Neural crest cell (in vitro differentiated cells): ENCODE measurements around the gene CKLF. TPM values are rescaled to one million over a fixed set of nuclear protein-coding genes. Genes with fewer than 3 reads are reported as not detected.

Experiments used
- DNase-seq: peaks from one replicate; pipeline ENCODE4 v3.0.0; 2021; ENCODE audit warnings: low read depth, mixed read lengths, low spot score
- H3K27ac Mint-ChIP-seq: one replicate; pipeline ENCODE4 v1.8.0; 2021; ENCODE audit warnings: mild to moderate bottlenecking, mixed read lengths; ENCODE audit not compliant: unreplicated experiment
- H3K27me3 Mint-ChIP-seq: 2 replicates; pipeline ENCODE4 v1.8.0; 2021; ENCODE audit warnings: low read depth, mild to moderate bottlenecking, mixed read lengths
- H3K36me3 Mint-ChIP-seq: 2 replicates; pipeline ENCODE4 v1.8.0; 2021; ENCODE audit warnings: low read depth, mild to moderate bottlenecking, mixed read lengths
- H3K4me1 Mint-ChIP-seq: 2 replicates; pipeline ENCODE4 v1.8.0; 2021; ENCODE audit warnings: mixed read lengths
- H3K4me3 Mint-ChIP-seq: one replicate; pipeline ENCODE4 v1.8.0; 2021; ENCODE audit warnings: mild to moderate bottlenecking, mixed read lengths
- H3K9me3 Mint-ChIP-seq: 2 replicates; pipeline ENCODE4 v1.8.0; 2021; ENCODE audit warnings: mixed read lengths
- total RNA-seq: library from RNA; stranded (reverse); gene quantifications from 2 replicates; pipeline ENCODE4 v1.2.1, GENCODE V29; 2021
- TF ChIP-seq, protein P1 (sequence below): fragments of 200-600 bp; sonication (generic); conservative IDR thresholded peaks from 2 replicates; pipeline ENCODE4 v1.5.0; 2021; ENCODE audit warnings: antibody characterized with exemption, mild to moderate bottlenecking

Gene CKLF
- total RNA-seq, 1 donor from 2014 or later, result 51.2 TPM

- peak overlapping the region; percentile 100 for H3K4me3 Mint-ChIP-seq
These were observed 51.4 kb downstream of the CKLF start for GRCh38 chr16:66603537-66604375.

GRCh38 chr16:66604376-66605176, 52.2 kb downstream of the CKLF start, which contains the start of gene CMTM3:
TSS of gene CMTM3 (plus strand) at chr16:66604704. CDS start at chr16:66604806, 102 bp downstream.
- no peaks in the 10 kb centered on the region for H3K36me3 Mint-ChIP-seq
- peaks cover 2% of the 10 kb centered on the region for H3K27me3 Mint-ChIP-seq
- H3K9me3 Mint-ChIP-seq, result no peaks in the 10 kb centered on the region
- peak within 1 kb of the TSS; percentile 100 for H3K4me3 Mint-ChIP-seq
- peaks cover 30% of the 10 kb centered on the region for H3K4me1 Mint-ChIP-seq
- peak; percentile 83 for DNase-seq
- H3K27ac Mint-ChIP-seq, result peak within 1 kb of the TSS; percentile 94
- TF ChIP-seq, protein P1, sequence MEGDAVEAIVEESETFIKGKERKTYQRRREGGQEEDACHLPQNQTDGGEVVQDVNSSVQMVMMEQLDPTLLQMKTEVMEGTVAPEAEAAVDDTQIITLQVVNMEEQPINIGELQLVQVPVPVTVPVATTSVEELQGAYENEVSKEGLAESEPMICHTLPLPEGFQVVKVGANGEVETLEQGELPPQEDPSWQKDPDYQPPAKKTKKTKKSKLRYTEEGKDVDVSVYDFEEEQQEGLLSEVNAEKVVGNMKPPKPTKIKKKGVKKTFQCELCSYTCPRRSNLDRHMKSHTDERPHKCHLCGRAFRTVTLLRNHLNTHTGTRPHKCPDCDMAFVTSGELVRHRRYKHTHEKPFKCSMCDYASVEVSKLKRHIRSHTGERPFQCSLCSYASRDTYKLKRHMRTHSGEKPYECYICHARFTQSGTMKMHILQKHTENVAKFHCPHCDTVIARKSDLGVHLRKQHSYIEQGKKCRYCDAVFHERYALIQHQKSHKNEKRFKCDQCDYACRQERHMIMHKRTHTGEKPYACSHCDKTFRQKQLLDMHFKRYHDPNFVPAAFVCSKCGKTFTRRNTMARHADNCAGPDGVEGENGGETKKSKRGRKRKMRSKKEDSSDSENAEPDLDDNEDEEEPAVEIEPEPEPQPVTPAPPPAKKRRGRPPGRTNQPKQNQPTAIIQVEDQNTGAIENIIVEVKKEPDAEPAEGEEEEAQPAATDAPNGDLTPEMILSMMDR, result peak; percentile 92

More at GRCh38 chr16:66603537-66604375, 51.4 kb downstream of the CKLF start:
- Mint-ChIP-seq H3K9me3 (no peaks in the 10 kb centered on the region), H3K27ac (peak overlapping the region; percentile 94), H3K36me3 (no peaks in the 10 kb centered on the region), H3K4me1 (peaks cover 30% of the 10 kb centered on the region), H3K27me3 (peaks cover 2% of the 10 kb centered on the region)
- DNase-seq, result peak; percentile 65
- TF ChIP-seq, protein P1, result no peak

- Mint-ChIP-seq H3K27ac (no peak overlapping the region), H3K36me3 (no peaks in the 10 kb centered on the region), H3K4me1 (peaks cover 30% of the 10 kb centered on the region), H3K9me3 (no peaks in the 10 kb centered on the region), H3K27me3 (peaks cover 2% of the 10 kb centered on the region), H3K4me3 (peak overlapping the region; percentile 83)
- peak; percentile 36 for DNase-seq
- TF ChIP-seq, protein P1, result peak; percentile 24
These were observed 53.0 kb downstream of the CKLF start for GRCh38 chr16:66605177-66605978.

GRCh38 chr16:66605979-66606751, 53.8 kb downstream of the CKLF start:
- H3K9me3 Mint-ChIP-seq, result no peaks in the 10 kb centered on the region
- peaks cover 3% of the 10 kb centered on the region for H3K36me3 Mint-ChIP-seq

More at GRCh38 chr16:66605979-66606751, 53.8 kb downstream of the CKLF start:
- peaks cover 2% of the 10 kb centered on the region for H3K27me3 Mint-ChIP-seq
- H3K4me1 Mint-ChIP-seq, result peaks cover 30% of the 10 kb centered on the region
- H3K4me3 Mint-ChIP-seq, result peak overlapping the region; percentile 83
- TF ChIP-seq, protein P1, result no peak
- DNase-seq, result no peak
- peak overlapping the region; percentile 86 for H3K27ac Mint-ChIP-seq
